HG03558 (cell line): ENCODE data around the gene CDYL2.

Source experiments
- ATAC-seq: cut with Tn5 transposase; IDR thresholded peaks from one replicate; pipeline ENCODE4 v1.9.1; 2021; ENCODE audit warnings: moderate number of reproducible peaks; ENCODE audit not compliant: unreplicated experiment; ENCODE audit errors: extremely low read depth

The CDYL2 gene

GRCh38 chr16:80681436-80681835 lies 123.0 kb downstream of the CDYL2 start:
- ATAC-seq: no peak

- ATAC-seq: no peak
Measured at GRCh38 chr16:80680839-80681238, 123.6 kb downstream of the CDYL2 start.

- ATAC-seq: no peak
Measured at GRCh38 chr16:80680046-80680445, 124.4 kb downstream of the CDYL2 start.

DNA sequence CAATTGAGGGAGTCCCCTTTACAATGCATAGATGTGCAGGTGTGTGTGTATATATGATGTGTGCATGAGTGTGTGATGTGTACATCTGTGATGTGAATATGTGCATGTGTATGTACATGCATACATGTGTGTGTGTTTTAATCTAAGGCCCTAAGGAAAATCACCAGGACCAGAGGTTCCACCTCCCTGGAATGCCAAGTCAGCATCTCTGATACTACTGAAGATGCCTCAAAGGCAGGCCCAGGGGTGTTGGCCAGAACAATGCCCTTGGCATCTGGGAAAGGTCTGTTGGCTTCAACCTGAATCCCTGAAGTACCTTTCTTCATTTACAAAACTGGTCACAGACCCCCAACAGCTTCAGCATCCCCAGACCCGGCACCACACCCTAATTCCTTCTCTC lies 129.5 kb downstream of the CDYL2 start:
- ATAC-seq: no peak

DNA sequence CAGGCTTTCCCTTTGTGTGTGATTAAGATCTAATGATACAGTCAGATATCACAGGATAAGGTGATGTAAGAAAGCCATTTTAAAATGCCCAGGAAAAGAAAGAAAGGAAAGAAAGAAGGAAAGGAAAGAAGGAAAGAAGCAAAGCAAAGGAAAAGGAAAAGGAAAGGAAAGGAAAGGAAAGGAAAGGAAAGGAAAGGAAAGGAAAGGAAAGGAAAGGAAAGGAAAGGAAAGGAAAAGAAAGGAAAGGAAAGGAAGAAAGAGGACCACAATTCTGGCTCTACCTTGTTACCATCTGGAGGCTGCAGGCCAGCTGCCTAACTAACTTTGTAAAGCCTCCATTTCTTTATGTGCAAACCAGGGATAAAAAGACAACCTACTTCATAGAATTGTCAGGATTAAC lies 132.0 kb downstream of the CDYL2 start:
- no peak for ATAC-seq

GRCh38 chr16:80671281-80671849 lies 133.0 kb downstream of the CDYL2 start:
- ATAC-seq: no peak

- no peak for ATAC-seq
Measured at GRCh38 chr16:80670170-80670865, 134.1 kb downstream of the CDYL2 start.

GRCh38 chr16:80669673-80670072 lies 134.7 kb downstream of the CDYL2 start:
- no peak for ATAC-seq

DNA sequence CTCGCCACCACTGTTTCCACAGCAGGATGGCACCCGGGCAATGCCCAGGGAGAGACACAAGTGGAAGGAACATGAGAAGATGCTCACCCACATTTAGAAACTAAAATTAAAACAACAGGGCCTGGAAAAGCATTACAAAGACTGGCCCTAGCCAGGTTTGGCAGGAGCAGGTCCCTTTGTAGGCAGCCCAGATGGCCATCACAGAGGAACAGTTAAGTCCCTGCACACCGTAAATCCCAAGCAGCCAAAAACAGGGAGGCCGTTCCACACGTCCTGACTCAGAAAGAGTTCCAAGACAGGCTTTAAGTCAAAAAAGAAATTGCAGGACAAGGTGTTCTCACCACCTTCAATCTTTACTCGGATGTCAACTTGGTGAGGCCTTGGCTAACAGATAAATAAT lies 136.5 kb downstream of the CDYL2 start:
- no peak for ATAC-seq

DNA sequence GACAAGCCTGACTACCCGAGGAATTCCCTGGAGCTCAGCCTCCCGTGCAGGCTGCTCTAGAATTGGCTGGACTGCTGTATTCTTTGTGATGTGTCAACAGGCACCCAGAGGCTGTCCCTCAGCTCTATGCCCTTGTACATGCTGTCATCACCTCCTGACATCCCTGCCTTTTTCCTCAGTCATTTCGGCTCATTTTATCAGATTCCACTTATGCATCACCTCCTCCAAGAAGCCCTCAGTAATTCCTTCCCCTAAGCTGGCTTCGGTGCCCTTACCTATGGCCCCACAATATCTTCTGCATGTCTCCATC lies 137.2 kb downstream of the CDYL2 start:
- ATAC-seq: no peak

GRCh38 chr16:80666378-80667250 lies 137.8 kb downstream of the CDYL2 start:
- no peak for ATAC-seq

DNA sequence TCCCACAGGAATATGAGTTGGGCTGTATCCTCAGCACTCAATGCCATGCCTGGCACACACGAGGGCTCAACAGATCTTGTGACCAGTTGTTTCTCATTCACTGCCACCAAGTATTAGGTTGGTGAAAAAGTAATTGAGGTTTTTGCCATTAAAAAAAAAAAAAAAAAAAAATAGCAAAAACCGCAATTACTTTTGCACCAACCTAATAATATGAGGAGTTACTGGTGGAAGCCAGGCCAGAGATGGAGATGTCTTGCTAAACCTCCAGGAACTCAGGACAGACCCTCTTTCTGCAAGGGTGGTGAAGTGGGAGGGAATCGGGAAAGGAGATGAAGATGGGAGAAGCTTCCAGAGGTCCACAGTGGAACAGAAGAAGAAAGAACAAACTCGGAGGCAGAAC lies 139.0 kb downstream of the CDYL2 start:
- no peak for ATAC-seq

DNA sequence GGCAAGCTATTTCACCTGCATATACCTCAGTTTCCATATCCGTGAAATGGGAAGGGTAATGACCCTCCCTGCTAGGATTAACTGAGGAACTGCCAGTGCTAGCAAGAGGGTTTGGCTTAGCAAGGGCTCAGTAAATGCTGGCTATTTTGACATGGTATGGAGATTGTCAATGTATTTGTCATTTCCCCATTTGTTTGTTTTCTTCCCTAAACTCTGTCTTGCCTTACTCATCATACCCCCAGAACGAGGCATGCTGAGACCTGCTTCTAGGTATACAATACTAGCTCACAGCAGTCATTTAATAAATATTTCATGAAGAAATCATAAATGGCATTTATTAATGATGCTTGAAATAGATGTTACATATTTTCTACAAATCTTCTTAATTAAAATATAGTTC lies 139.6 kb downstream of the CDYL2 start:
- no peak for ATAC-seq

GRCh38 chr16:80664226-80664625 lies 140.2 kb downstream of the CDYL2 start:
- ATAC-seq: no peak

GRCh38 chr16:80663078-80663477 lies 141.3 kb downstream of the CDYL2 start:
- ATAC-seq: no peak

DNA sequence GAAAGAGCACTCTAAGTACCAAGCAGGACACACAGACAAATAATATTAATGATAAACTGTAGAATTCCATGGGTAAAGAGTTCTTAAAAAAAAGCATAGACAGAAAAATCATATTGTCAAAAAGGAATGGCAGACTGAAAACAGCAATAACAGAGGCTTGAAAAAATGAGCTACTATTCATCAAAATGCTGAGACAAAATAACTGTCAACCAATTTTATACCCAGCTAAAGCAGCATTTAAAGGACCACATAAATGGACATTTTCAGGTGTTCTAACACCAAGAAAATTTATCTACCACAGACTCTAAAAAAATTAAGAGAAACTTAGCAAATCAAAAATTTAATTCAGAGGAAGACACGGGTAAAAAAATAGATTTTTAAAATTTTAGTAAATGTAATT lies 144.5 kb downstream of the CDYL2 start:
- no peak for ATAC-seq

DNA sequence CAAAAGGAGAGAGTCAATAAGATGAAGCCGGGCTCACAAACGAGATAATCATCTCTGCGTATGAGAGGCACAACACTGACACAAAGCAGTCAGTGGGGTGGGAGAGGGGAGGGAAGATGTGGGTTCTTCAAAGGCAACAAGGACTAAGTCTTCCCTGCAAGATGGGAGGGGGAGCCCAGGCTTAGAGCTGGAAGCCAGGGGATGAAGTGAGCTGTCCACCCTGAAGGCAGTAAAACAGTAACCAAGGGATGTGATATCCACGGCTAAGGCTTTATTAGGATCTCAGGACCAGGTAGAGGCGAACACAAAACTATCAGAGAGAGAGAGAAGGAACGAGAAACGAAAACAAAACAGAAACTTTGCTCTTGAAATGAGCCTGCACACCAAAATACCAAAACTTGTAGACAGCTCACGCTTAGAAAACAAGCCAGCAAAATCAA lies 147.7 kb downstream of the CDYL2 start:
- peak; percentile 77 for ATAC-seq

DNA sequence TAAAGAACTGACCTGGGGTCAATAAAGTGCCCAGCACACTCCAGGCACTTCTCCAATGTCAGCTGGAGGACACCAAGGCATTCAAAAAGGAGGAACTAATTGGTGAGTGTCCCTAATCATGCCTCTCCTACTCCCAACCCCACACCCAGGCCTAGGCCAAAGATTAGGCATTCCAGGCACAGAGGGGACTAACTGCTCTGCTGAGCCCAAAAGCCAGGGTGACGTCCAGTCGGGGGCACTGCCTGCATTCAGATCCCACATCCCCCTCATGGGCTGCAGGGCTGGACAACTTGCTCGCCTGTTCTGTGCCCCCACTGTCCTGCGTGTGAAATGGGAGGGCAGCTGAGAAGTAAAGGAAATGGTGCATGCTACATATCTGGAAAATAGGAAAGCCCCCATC lies 148.2 kb downstream of the CDYL2 start:
- no peak for ATAC-seq

GRCh38 chr16:80655751-80656150 lies 148.6 kb downstream of the CDYL2 start:
- no peak for ATAC-seq

- ATAC-seq: no peak
Measured at GRCh38 chr16:80654094-80654862, 150.1 kb downstream of the CDYL2 start.

DNA sequence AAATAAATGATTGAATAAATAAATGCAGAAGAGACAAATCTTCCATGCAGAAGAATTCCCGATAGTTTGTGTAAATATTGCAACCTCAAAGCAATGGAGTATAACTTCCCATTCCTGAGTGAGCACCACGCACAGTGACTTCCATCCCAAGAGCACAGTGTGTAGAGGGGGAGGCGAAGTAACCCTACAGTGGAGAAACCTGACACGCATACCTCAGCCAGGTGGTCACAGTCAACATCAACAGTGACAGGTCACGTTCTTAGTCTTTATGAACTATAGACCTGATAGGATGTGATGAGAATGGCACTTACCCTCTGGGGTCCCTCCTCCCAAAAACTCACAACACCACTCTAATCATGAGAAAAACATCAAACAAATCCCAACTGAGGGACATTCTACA lies 152.0 kb downstream of the CDYL2 start:
- ATAC-seq: no peak
